NCI-H1436 treated with DMSO at 0.1 percent for 48 hours (cell line): ENCODE results near the gene TRAT1.

ENCODE experiments used
- DNase-seq: peaks from one replicate; lab custom pipeline; 2025; lab: John Stamatoyannopoulos, UW

Gene TRAT1

GRCh38 chr3:108861401-108861800 is 38.8 kb downstream of the TRAT1 start:
- DNase-seq: no peak

DNA sequence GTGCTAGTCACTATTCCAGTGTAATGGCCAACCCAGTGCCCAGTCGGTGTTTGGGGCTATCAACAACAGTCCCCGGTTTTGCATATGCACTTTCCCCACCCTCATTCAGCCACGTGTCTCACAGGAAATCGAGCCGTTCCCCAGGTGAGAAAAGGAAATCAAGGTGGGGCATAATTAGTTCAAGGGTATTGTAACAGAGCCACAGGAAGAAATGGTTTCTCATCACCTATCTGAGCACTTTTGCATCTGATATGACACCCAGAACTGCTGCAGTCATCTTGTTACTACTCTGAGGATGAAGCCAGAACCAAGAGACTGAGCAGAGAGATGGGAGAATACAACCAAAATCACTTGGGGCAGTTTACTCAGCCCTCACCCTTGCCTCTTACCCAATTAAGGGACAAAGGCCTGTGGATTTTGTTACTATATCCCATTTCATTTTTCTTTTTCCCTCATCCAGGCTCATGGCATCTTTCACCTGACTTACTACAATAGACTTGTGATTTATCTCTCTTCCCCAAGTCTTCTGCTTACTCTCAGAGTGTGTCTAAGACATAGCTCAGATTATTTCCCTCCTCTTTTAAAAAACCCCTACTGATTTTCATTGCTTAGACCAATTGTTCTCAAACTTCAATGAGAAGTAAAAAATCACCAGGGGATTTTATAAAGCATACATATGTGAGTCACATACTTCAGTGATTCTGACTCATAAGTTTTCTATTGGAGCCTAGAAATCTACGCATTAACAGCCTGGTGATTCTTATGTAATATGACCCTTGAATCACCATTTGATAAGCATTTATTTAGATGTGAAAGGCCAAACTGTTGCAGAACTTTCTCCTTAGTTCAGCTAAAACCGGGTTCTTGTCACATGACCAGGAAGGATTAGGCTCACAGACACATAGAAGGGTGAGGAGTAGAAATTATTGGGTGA is 40.5 kb downstream of the TRAT1 start:
- DNase-seq: no peak

- no peak for DNase-seq
Observed at GRCh38 chr3:108863799-108864135, 41.2 kb downstream of the TRAT1 start.

DNA sequence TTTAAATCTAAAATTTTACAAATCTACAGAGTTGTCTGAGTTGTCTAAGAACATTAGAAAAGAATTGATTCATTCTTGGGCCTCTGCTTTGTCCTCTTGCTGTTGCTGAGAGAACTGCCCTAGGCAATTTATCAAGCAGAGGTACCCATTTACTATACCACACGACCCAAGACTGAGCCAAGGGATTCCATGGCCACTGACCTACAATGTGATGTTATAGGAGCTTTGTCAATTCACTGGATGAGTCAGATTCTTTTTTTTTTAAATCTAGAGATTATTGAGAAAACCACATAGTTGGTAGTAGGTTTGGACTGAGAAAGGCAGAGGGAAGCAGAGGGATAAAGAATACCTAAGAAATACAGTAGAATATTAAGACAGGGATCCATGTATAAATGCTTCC is 55.3 kb downstream of the TRAT1 start:
- DNase-seq: no peak

DNA sequence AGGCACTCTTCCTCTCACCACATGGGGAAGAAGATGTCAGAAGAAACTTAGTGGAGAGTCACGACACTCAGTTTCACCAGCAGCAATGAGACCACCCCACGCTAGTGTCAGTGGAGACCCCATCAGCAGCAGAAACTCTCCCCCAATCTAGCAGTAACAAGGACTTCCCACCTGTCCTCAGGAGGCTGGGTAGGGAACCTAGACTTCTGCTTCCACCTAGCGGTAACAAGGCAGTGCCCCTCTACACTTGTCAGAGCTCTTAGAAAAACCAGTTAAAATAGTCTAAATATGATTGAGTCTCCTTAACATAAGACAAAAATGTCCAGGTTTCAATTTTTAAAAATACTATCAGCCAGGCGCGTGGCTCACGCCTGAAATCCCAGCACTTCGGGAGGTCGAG is 57.3 kb downstream of the TRAT1 start:
- no peak for DNase-seq

DNA sequence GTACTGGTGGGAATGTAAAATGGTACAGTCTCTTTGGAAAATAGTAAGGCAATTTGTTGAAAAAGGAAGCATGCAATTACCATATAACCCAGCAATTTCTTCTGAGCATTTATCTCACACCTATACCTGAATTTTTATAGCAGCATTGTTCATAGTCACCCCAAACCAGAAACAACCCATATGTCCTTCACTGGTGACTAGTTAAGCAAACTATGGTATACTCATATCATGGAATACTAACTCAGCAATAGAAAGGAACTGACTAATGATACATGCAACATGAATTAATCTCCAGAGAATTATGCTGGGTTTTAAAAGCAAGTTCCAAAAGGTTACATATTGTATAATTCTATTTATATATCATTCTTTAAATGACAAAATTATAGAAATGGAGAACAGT is 60.2 kb downstream of the TRAT1 start:
- no peak for DNase-seq

GRCh38 chr3:108883373-108883772 is 60.8 kb downstream of the TRAT1 start:
- DNase-seq: no peak

GRCh38 chr3:108887121-108887520 is 64.5 kb downstream of the TRAT1 start:
- DNase-seq: no peak

DNA sequence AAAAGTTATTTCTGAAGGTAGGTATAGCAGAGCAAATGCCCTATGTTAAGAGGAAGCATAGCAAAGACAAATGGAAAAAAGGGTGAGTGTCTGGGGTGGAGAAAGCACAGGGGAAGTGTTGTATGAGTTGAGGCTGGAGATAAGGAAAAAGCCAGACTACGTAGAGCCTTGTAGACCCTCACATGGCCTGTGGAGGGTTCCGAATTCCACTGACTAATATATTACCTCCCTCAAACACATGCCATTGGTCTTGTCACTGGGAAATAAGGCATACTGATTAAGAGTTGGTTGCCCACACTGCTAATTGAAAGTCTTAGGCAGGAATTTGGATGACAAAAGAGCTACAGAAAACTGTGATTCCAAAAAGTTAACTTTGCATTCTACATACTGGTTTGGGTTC is 65.2 kb downstream of the TRAT1 start:
- no peak for DNase-seq

- no peak for DNase-seq
Observed at GRCh38 chr3:108891833-108892232, 69.2 kb downstream of the TRAT1 start.

GRCh38 chr3:108894981-108895380 is 72.4 kb downstream of the TRAT1 start:
- no peak for DNase-seq

GRCh38 chr3:108897883-108898282 is 75.3 kb downstream of the TRAT1 start:
- DNase-seq: no peak

GRCh38 chr3:108899530-108899929 is 76.9 kb downstream of the TRAT1 start:
- no peak for DNase-seq
